A673 (cell line): Measurements from ENCODE around the gene TIMM10B. TPM values are rescaled to one million over a fixed set of nuclear protein-coding genes. Genes with fewer than 3 reads are reported as not detected.
"Not testable (repeated sequence)": the region's sequence is repeated elsewhere in the genome, so short reads cannot be mapped to it uniquely, and the experiment has no call there.

Source experiments
- BruUV-seq: library from RNA; stranded (reverse); fragments of 400-500 nt; replicated peaks from 2 replicates; lab custom pipeline; 2021; lab: Mats Ljungman, UMichigan
- CTCF ChIA-PET: fragments of 300-600 bp; sonication (Branson Sonifier 250); formaldehyde crosslinking; loops from one replicate; lab custom pipeline; 2022; ENCODE audit warnings: antibody characterized with exemption; lab: Charles Lee
- POLR2A ChIA-PET: fragments of 300-600 bp; sonication (Branson Sonifier 250); formaldehyde crosslinking; loops from one replicate; lab custom pipeline; 2022; ENCODE audit warnings: antibody characterized with exemption; ENCODE audit not compliant: low non-redundant PET; lab: Charles Lee
- DNase-seq: peaks from one replicate; pipeline ENCODE4 v3.0.0-alpha.2; 2015; ENCODE audit warnings: low spot score
- H3K27ac ChIP-seq: fragments of 200-600 bp; sonication (generic); 2 replicates; pipeline ENCODE4 v1.5.1; 2016; ENCODE audit warnings: mixed run types, low read depth, mild to moderate bottlenecking, mixed read lengths, antibody characterized with exemption, low read length; ENCODE audit not compliant: poor library complexity, severe bottlenecking
- H3K27me3 ChIP-seq: fragments of 200-600 bp; sonication (generic); replicated peaks from 2 replicates; pipeline ENCODE4 v1.6.1; 2017; ENCODE audit warnings: mixed run types, low read depth, mild to moderate bottlenecking, mixed read lengths, antibody characterized with exemption, low read length; ENCODE audit not compliant: insufficient read depth, poor library complexity
- H3K36me3 ChIP-seq: fragments of 200-600 bp; sonication (generic); 2 replicates; pipeline ENCODE4 v1.6.1; 2016; ENCODE audit warnings: mixed run types, mild to moderate bottlenecking, mixed read lengths, antibody characterized with exemption, low read length; ENCODE audit not compliant: insufficient read depth, poor library complexity, severe bottlenecking
- H3K4me1 ChIP-seq: fragments of 200-600 bp; sonication (generic); 2 replicates; pipeline ENCODE4 v1.6.1; 2017; ENCODE audit warnings: mixed run types, mild to moderate bottlenecking, mixed read lengths, antibody characterized with exemption, low read length; ENCODE audit not compliant: insufficient read depth, poor library complexity, severe bottlenecking
- H3K4me3 ChIP-seq: fragments of 200-600 bp; sonication (generic); 2 replicates; pipeline ENCODE4 v1.5.1; 2016; ENCODE audit warnings: low read depth, mixed run types, mild to moderate bottlenecking, mixed read lengths, low read length; ENCODE audit not compliant: poor library complexity, severe bottlenecking
- H3K9me3 ChIP-seq: fragments of 200-600 bp; sonication (generic); 2 replicates; pipeline ENCODE4 v1.6.1; 2016; ENCODE audit warnings: mixed run types, low read depth, mild to moderate bottlenecking, mixed read lengths, antibody characterized with exemption, low read length; ENCODE audit not compliant: poor library complexity, severe bottlenecking
- EZH2 ChIP-seq: fragments of 200-600 bp; sonication (generic); IDR thresholded peaks from 2 replicates; pipeline ENCODE4 v1.6.1; 2017; ENCODE audit warnings: borderline replicate concordance, low read depth, mild to moderate bottlenecking, mixed read lengths, antibody characterized with exemption, low read length; ENCODE audit not compliant: poor library complexity, severe bottlenecking
- intact Hi-C: fragments of 100-400 bp; cut with micrococcal nuclease; formaldehyde crosslinking; loops from one replicate; pipeline ENCODE4 v1.10.0; 2022; ENCODE audit not compliant: unreplicated experiment
- total RNA-seq: library from RNA; stranded (reverse); gene quantifications from 2 replicates; pipeline ENCODE4 v1.2.3, GENCODE V29; 2021
- TF ChIP-seq, protein P1 (sequence below): fragments of 300-800, 200-600 bp; sonication (generic); conservative IDR thresholded peaks from 2 replicates; pipeline ENCODE4 v1.5.1; 2017; ENCODE audit warnings: low read depth, mild to moderate bottlenecking, antibody characterized with exemption, low read length, moderate library complexity, mixed read lengths

The TIMM10B gene
- total RNA-seq, 1 experiment from 2014 or later = 40.3 TPM

DNA sequence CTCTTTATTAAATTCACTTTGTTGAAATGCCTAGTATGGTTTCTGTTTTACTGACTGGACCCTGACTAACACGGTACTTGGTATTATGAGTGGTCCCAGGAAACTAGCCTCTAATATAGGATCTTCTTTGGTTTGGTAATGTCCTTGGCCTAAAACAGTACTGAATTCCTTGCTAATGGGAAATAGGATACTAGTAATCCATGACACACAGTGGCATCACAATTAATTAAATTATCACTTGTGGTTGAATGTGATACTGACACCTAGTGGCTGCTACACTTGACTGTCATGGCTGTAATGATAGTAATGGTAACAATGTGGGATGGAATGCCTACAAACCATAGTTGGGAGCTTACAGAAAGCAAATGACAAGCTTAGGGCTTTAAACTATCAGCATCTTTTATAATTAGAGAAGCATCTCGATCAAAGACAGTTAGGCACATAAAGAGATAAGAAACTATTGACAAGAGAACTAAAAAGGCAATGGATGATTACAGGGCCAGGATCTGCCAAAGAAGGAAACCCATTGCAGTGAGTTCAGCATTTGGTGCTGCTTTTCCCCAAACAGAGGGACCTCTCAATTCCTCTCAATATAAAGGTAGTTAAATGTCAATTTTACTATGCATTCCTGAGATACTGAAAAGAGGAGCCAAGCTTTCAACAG, 24.4 kb downstream of the TIMM10B start:
- Histone ChIP-seq H3K4me1 (peaks cover 14% of the 10 kb centered on the region), H3K36me3 (peaks cover 25% of the 10 kb centered on the region), H3K27ac (peak overlapping the region; percentile 47), H3K4me3 (no peak overlapping the region), H3K9me3 (no peaks in the 10 kb centered on the region), H3K27me3 (no peaks in the 10 kb centered on the region)
- CTCF ChIA-PET = interaction anchor here (2.4 kb wide), 1 partner anchor 127 kb away, joined by 15 read pairs; no protein-coding TSS in a partner anchor
- DNase-seq = peak; percentile 80
- TF ChIP-seq, protein P1, sequence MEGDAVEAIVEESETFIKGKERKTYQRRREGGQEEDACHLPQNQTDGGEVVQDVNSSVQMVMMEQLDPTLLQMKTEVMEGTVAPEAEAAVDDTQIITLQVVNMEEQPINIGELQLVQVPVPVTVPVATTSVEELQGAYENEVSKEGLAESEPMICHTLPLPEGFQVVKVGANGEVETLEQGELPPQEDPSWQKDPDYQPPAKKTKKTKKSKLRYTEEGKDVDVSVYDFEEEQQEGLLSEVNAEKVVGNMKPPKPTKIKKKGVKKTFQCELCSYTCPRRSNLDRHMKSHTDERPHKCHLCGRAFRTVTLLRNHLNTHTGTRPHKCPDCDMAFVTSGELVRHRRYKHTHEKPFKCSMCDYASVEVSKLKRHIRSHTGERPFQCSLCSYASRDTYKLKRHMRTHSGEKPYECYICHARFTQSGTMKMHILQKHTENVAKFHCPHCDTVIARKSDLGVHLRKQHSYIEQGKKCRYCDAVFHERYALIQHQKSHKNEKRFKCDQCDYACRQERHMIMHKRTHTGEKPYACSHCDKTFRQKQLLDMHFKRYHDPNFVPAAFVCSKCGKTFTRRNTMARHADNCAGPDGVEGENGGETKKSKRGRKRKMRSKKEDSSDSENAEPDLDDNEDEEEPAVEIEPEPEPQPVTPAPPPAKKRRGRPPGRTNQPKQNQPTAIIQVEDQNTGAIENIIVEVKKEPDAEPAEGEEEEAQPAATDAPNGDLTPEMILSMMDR = peak; percentile 84
- no peak for TF ChIP-seq EZH2
- intact Hi-C loops = loop anchor here (1.0 kb wide), 1 partner anchor 126 kb away; no protein-coding TSS in a partner anchor
- POLR2A ChIA-PET = no interaction called here
- no TSS peak for BruUV-seq

DNA sequence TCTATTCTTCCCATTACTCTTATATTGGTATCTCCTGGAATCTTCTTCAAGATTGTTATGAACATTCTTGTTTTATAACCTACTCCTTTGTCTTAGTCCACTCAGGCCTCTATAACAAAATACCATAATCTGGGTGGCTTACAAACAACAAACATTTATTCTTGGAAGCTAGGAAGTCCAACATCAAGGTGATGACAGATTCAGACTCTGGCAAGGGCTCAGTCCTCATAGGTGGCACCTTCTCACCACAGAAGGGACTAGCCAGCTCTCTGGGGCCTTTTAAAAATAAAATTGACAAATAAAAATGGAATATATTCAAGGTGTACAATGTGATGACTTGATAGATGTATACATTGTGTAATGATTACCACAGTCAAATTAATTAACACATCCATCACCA, 35.6 kb downstream of the TIMM10B start:
- Histone ChIP-seq H3K4me1 (no peaks in the 10 kb centered on the region), H3K27me3 (no peaks in the 10 kb centered on the region), H3K27ac (no peak overlapping the region), H3K36me3 (peaks cover 34% of the 10 kb centered on the region), H3K9me3 (no peaks in the 10 kb centered on the region), H3K4me3 (no peak overlapping the region)
- no peak for DNase-seq
- no TSS peak for BruUV-seq
- TF ChIP-seq, protein P1 = no peak
- TF ChIP-seq EZH2 = no peak
- ChIA-PET POLR2A (no interaction called here), CTCF (no interaction called here)
- intact Hi-C loops = no loop called here

DNA sequence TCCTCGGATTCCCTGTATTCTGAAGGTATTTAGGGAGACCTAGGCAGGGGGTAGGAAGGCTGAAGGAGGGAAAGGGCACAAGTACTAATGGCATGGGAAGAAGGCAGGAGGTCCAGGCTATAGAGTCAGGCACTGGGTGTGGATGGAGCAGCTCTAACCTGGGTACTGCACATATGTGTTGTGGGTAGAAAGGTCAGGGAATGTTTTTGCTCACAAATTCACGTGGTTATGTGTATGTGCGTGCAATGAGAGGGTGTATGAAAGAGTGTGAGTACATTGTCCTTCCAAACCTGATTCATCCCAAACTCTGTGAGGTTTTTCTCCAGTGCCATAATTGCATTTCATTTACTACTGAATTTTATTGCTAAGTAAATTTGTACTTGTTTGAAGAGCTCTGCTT, 39.0 kb downstream of the TIMM10B start:
- no peak overlapping the region for H3K4me3 ChIP-seq
- BruUV-seq = no TSS peak
- H3K36me3 ChIP-seq = peaks cover 19% of the 10 kb centered on the region
- POLR2A ChIA-PET = no interaction called here
- no peak for TF ChIP-seq EZH2
- CTCF ChIA-PET = no interaction called here
- DNase-seq = no peak
- no peaks in the 10 kb centered on the region for H3K9me3 ChIP-seq
- no peak overlapping the region for H3K27ac ChIP-seq
- no peaks in the 10 kb centered on the region for H3K27me3 ChIP-seq
- no peaks in the 10 kb centered on the region for H3K4me1 ChIP-seq
- intact Hi-C loops = no loop called here

DNA sequence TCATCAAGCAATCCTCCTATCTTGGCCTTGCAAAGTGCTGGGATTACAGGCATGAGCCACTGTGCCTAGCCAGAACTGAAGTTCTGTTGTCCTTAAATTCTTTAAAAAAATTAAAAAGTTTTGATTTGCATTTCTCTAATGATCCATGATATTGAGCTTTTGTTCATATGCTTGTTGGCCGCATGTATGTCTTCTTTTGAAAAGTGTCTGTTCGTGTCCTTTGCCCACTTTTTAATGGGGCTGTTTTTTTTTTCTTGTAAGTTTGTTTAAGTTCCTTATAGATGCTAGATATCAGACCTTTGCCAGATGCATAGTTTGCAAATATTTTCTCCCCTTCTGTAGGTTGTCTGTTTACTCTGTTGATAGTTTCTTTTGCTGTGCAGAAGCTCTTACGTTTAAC, 40.6 kb downstream of the TIMM10B start:
- H3K27me3 ChIP-seq, BruUV-seq, H3K4me1 ChIP-seq, H3K9me3 ChIP-seq, intact Hi-C loops, CTCF ChIA-PET, H3K4me3 ChIP-seq, POLR2A ChIA-PET, H3K27ac ChIP-seq, DNase-seq: not testable (repeated sequence)
- peaks cover 14% of the 10 kb centered on the region for H3K36me3 ChIP-seq
